D721Med (cell line): ENCODE measurements around the gene YWHAG.
"Not testable (repeated sequence)": the region's sequence is repeated elsewhere in the genome, so short reads cannot be mapped to it uniquely, and the experiment has no call there.

Experiments used
- DNase-seq: peaks from one replicate; pipeline ENCODE4 v3.0.0; 2011; ENCODE audit warnings: low spot score; ENCODE audit not compliant: insufficient read length
- FAIRE-seq: peaks from 2 replicates; lab custom pipeline; 2011; peaks lifted over from hg19 to GRCh38; lab: Jason Lieb, UNC
- TF ChIP-seq, protein P1 (sequence below): IDR thresholded peaks from 2 replicates; pipeline ENCODE4 v1.5.1; 2012; ENCODE audit warnings: mild to moderate bottlenecking, control low read depth; ENCODE audit not compliant: insufficient read depth; ENCODE audit errors: missing control alignments

The YWHAG gene

DNA sequence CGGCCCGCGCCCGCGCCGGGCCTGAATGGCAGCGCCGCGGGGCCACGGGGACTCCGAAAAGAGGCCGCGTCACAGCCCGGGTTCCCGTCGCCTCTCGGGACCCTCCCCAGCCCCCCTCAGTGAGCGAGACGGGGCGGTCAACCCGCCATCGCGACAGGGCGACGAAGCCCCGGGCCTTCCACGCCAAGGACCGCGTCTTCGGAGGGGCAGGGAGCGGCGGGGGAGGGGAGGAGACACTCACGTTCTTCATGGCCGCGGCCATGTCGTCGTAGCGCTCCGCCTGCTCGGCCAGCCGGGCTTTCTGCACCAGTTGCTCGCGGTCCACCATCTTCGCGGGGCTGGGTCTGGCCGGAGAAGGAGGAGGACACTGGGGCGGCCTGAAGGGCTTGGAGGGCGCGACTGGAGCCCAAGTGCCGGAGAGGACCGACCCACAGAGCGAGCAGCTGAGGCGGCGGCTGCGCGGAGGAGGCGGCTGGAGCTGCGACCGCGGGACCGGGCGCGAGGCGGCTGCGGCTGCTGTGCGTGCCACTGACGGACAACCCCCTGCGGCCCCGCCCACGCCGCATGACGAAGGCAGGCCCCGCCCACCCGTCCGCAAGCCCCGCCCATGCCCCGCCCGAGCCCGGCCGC lies at the start of gene YWHAG:
TSS of gene YWHAG (minus strand) at position 511 of the 630 bp plus-strand sequence. CDS start at position 328, 183 bp downstream.
- no peak for FAIRE-seq
- no peak for DNase-seq
- TF ChIP-seq, protein P1, sequence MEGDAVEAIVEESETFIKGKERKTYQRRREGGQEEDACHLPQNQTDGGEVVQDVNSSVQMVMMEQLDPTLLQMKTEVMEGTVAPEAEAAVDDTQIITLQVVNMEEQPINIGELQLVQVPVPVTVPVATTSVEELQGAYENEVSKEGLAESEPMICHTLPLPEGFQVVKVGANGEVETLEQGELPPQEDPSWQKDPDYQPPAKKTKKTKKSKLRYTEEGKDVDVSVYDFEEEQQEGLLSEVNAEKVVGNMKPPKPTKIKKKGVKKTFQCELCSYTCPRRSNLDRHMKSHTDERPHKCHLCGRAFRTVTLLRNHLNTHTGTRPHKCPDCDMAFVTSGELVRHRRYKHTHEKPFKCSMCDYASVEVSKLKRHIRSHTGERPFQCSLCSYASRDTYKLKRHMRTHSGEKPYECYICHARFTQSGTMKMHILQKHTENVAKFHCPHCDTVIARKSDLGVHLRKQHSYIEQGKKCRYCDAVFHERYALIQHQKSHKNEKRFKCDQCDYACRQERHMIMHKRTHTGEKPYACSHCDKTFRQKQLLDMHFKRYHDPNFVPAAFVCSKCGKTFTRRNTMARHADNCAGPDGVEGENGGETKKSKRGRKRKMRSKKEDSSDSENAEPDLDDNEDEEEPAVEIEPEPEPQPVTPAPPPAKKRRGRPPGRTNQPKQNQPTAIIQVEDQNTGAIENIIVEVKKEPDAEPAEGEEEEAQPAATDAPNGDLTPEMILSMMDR, result no peak

DNA sequence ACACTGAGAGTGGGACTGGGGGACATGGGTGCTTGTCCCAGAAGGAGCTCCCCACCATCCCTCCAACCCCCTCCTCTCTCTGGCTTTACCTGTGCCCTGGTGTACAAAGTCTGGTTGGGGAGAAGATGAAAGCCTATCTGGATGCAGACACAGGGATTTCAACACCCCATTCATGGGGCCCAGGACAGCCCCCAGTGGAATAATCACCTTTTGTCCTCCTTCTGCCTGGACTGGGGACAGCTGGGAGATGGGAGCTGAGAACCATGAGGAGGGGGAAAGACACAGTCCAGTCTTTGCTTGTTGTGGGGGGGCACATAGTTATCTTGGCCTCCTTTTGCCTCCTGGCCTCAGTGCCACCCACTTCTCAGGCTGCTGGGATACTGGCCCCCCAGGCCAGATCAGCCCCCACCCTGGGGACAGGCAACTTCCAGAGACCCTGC lies 49.4 kb upstream of the YWHAG start:
- FAIRE-seq, result no peak
- TF ChIP-seq, protein P1, result no peak

DNA sequence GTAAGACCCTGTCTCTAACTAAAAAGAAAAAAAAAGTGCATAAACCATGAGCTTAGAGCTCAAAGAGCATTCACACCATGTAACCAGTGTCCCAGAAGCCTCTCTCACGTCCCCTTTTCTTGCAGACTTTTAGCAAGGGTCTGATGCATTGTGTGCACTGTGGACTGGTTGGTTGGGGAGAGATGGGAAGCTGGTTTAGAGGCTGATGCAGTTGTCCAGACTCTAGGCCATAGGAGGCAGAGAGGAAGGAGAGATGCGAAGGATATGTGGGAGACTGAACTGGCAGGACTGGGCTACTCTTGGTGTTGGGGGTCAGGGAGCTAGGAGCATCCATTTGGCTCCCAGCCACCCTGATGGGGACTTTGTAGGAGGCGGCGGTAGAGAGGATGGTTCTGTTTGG lies 48.9 kb upstream of the YWHAG start:
- TF ChIP-seq, protein P1, result no peak
- DNase-seq (no peak), FAIRE-seq (no peak)

More for the DNA sequence above, 49.4 kb upstream of the YWHAG start:
- DNase-seq, result no peak

DNA sequence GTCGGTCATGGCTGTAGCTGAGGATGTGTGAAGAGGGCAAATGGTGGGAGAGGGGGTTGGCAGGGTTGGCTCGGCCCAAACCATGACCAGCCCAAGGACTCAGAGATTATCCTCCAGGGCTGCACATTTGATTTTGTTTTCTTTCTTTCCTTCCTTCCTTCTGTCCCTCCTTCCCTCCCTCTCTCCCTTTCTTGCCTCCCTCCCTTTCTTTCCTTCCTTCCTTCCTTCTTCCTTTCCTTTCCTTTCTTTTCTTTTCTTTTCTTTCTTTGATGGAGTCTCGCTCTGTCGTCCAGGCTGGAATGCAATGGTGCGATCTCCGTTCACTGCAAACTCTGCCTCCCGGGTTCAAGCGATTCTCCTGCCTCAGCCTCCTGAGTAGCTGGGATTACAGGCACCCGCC lies 46.9 kb upstream of the YWHAG start:
- FAIRE-seq, result no peak
- TF ChIP-seq, protein P1, result no peak

DNA sequence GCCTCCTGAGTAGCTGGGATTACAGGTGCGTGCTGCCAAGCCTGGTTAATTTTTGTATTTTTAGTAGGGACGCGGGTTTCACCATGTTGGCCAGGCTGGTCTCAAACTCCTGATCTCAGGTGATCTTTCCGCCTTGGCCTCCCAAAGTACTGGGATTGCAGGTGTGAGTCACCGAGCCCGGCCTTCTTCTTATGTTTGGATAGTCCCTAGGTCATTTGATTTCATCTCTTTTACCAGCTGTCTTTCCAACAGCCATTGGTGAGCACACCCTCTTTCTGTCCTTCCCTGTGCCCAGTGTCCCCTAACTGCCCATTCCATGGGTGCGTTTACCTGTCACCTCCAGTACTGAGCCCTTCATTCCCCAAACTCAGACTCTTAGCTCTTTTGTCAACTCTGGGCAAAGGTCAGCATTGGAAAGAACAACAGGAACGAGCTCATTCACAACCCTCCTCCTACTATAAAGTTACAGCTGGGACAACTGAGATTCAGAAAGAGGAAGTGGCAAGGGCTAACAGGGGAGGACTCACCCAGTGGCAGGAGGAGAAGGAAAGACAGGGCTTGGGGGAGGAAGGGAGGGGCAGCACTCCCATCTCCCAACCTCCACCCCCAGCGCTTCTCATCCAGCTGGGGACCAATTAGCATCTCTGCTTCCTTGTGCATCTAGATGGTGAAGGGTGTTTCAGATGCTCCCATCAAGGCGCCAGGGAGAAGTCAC lies 45.1 kb upstream of the YWHAG start:
- FAIRE-seq (no peak), DNase-seq (no peak)
- TF ChIP-seq, protein P1, result no peak

More for the DNA sequence above, 46.9 kb upstream of the YWHAG start:
- no peak for DNase-seq

DNA sequence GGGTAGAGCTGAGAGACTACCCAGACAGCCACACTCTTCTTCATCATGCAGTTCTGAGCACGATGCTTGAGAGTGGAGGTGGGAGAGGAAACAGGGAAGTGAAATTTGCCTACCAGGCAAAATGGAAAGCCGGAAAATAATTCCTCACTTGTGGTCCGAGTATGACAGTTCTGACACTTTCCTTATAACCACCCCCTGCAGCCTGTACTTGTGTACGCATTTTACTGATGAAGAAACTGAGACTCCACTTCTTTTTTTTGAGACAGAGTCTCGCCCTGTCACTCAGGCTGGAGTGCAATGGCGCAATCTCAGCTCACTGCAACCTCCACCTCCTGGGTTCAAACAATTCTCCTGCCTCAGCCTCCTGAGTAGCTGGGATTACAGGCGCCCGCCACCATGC lies 44.3 kb upstream of the YWHAG start:
- not testable (repeated sequence) for DNase-seq, FAIRE-seq

DNA sequence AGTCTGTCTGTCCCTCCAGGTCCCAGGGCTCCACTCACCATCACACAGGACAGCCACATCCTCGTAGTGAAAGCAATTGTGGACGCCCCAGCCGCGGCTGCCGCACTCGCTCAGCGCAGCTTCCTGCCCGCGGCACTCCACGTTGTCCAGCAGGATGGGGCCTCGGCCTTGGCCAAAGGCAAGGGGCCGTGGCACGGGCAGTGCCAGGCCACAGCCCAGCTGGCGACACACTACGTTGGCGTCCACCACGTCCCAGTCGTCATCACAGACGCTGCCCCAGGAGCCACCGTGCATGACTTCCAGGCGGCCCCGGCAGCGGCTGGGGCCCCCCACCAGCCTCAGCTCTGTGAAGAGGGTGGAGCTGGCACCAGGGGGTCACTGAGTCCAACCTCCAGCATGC lies 41.5 kb upstream of the YWHAG start:
- TF ChIP-seq, protein P1, result no peak
- DNase-seq (no peak), FAIRE-seq (no peak)
